ENCODE measurements around the gene LUC7L3. TPM values are rescaled to one million over a fixed set of nuclear protein-coding genes. Genes with fewer than 3 reads are reported as not detected.
A peak's percentile ranks its signal among the peaks of the same experiment; 100 is the strongest.

The LUC7L3 gene
- total and polyA plus RNA-seq, 12 donors, result 33.7 to 188 (median 46.8) TPM

GRCh38 chr17:50687200-50688066 is 32.0 kb upstream of the LUC7L3 start:
- no peak for TF ChIP-seq CTCF (IDR thresholded peaks at IDR 0.05)
- peaks cover 2 to 40% (median 13%) of the 10 kb centered on the region in 9 donors for H3K4me1 ChIP-seq
- intact Hi-C loops (cut with DNase I), result loop anchor here in 3 of 10 donors (2.0 to 10.0 kb wide), 3 partner anchors 49 to 203 kb away; no protein-coding TSS in a partner anchor
- no peaks in the 10 kb centered on the region for H3K27me3 ChIP-seq
- ATAC-seq, result peak in 2 of 8 donors; percentile 8 to 11
- H3K9me3 ChIP-seq, result no peaks in the 10 kb centered on the region
- peak overlapping the region in 6 of 10 donors; percentile 49 to 65 (median 57) for H3K27ac ChIP-seq
- H3K4me3 ChIP-seq, result no peak overlapping the region
- H3K36me3 ChIP-seq, result peaks cover 0 to 8% (median 1%) of the 10 kb centered on the region in 9 donors
- 88 to 91% methylated on average over 16 of the region's 16 CpGs for WGBS, 2 donors
- no peak for DNase-seq

- peaks cover 0 to 16% (median 9%) of the 10 kb centered on the region in 9 donors for H3K36me3 ChIP-seq
- H3K27me3 ChIP-seq, result no peaks in the 10 kb centered on the region
- WGBS, 2 donors, result 96 to 97% methylated on average over 3 of the region's 3 CpGs
- no peak for DNase-seq
- no peak for TF ChIP-seq CTCF (IDR thresholded peaks at IDR 0.05)
- no peak for ATAC-seq
- intact Hi-C loops (cut with DNase I), result loop anchor here in 2 of 10 donors (5.0 to 10.0 kb wide), 2 partner anchors 136 to 203 kb away; no protein-coding TSS in a partner anchor
- no peaks in the 10 kb centered on the region for H3K9me3 ChIP-seq
- H3K4me1 ChIP-seq, result peaks cover 2 to 40% (median 13%) of the 10 kb centered on the region in 9 donors
- no peak overlapping the region for H3K27ac ChIP-seq
- no peak overlapping the region for H3K4me3 ChIP-seq
These were observed 31.2 kb upstream of the LUC7L3 start for GRCh38 chr17:50688245-50688644.

GRCh38 chr17:50689251-50689650 is 30.2 kb upstream of the LUC7L3 start:
- ATAC-seq (no peak), DNase-seq (no peak)
- peaks cover 2 to 40% (median 13%) of the 10 kb centered on the region in 9 donors for H3K4me1 ChIP-seq
- intact Hi-C loops (cut with DNase I), result loop anchor here in 2 of 10 donors (5.0 to 10.0 kb wide), 2 partner anchors 137 to 204 kb away; no protein-coding TSS in a partner anchor
- H3K9me3 ChIP-seq, result no peaks in the 10 kb centered on the region
- no peaks in the 10 kb centered on the region for H3K27me3 ChIP-seq
- no peak for TF ChIP-seq CTCF (IDR thresholded peaks at IDR 0.05)
- H3K4me3 ChIP-seq, result no peak overlapping the region
- H3K27ac ChIP-seq, result no peak overlapping the region
- 62 to 75% methylated on average over 4 of the region's 4 CpGs for WGBS, 2 donors
- peaks cover 0 to 26% (median 20%) of the 10 kb centered on the region in 9 donors for H3K36me3 ChIP-seq

DNA sequence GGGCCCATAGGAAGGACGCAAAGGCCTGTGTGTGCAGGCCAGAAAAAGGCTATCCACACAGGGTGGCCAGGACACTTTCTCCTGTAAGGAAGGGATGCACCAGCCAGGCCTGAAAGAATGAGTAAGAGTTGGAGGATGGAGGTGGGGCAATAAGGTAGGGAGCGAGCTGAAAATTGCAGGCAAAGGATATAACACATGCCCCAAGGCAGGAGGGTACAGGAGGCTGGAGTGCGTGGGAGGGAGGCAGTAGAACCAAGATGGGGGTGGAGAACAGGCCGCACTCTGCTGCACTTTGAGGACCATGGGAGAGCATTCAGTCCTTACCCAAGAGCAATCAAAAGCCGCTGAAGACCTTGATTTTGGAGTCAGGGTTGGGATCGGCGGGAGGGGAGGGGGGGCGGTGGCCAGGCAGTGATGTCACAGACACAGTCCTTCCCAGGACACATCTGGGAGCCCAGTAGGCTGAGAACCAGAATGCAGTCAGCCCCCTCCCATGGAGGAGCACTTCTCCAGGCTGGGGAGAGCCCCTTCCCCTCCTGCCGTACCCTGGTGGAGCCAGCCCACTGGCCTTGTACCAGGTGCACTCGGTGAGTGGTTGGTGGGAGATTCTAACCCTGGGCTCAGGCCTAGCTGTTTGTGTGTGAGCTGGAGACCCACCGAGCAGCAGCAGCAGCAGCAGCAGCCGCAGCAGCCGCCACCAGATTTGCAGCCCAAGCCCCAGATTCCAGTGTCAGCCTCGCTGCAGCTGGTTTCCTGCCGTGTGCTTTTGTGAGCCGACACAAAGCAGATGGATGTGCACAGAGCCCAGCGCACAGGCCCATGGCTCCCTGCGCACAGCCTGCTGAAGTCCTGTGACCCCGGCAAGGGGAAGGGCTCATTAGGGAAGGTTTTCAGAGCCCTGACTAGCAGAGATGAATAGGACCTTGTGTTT is 29.2 kb upstream of the LUC7L3 start:
- Histone ChIP-seq H3K36me3 (peaks cover 0 to 35% (median 27%) of the 10 kb centered on the region in 9 donors), H3K27me3 (no peaks in the 10 kb centered on the region), H3K27ac (no peak overlapping the region), H3K9me3 (no peaks in the 10 kb centered on the region), H3K4me1 (peaks cover 2 to 40% (median 13%) of the 10 kb centered on the region in 9 donors), H3K4me3 (no peak overlapping the region)
- no peak for TF ChIP-seq CTCF (IDR thresholded peaks at IDR 0.05)
- DNase-seq (no peak), ATAC-seq (no peak)
- intact Hi-C loops (cut with DNase I), result loop anchor here in 6 of 10 donors (5.0 to 10.0 kb wide), 5 partner anchors 63 to 215 kb away; partner anchors contain the start of gene RSAD1 (in 1 of the 6)
- WGBS, 2 donors, result 74 to 75% methylated on average over 19 of the region's 19 CpGs
